Mammary epithelial cell (primary cell): Measurements from ENCODE around the gene PPM1L.

ENCODE experiments used
- CTCF ChIP-seq, 2 donors: IDR thresholded peaks in 1 of 2; conservative IDR thresholded peaks in 1 of 2; 2 replicates each; pipeline ENCODE4 v1.5.1; 2011 to 2012; ENCODE audit warnings: inconsistent platforms in 2 of 2, low read length in 2 of 2, mild to moderate bottlenecking in 2 of 2, control low read depth in 1 of 2, low read depth in 1 of 2; ENCODE audit not compliant: insufficient read depth in 1 of 2; ENCODE audit errors: extremely low read depth in 1 of 2
- EZH2 ChIP-seq: IDR thresholded peaks from 2 replicates; pipeline ENCODE4 v1.6.1; 2012; ENCODE audit warnings: low read length, inconsistent platforms, borderline replicate concordance

DNA sequence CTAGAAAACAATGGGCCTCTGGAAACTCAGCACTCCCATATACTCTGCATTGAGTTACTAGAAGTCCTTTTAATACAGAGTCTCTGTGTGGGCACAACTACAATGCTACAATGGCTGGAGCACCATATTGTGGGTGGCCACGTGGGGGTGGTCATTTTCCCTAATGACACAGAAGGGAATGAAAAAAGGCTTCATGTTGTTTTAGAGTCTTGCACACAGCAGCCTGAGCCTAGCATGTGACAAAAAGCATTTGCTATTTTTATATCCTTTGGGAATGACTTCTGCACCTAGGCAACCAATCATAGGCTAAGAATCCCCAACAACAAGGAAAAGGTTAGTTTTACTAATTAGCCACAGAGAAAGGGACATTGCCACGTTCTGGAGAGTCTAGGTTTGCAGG is 120.6 kb downstream of the PPM1L start:
- TF ChIP-seq CTCF (conservative IDR thresholded peaks at IDR 0.05 in 1 of 2, IDR thresholded peaks at IDR 0.05 in 1 of 2; ENCODE audit: extremely low read depth in 1 of 2, insufficient read depth in 1 of 2, low read depth in 1 of 2, low read length in 2 of 2) (no peak), EZH2 (no peak)
